ENCODE data around the gene GRXCR1.

DNA sequence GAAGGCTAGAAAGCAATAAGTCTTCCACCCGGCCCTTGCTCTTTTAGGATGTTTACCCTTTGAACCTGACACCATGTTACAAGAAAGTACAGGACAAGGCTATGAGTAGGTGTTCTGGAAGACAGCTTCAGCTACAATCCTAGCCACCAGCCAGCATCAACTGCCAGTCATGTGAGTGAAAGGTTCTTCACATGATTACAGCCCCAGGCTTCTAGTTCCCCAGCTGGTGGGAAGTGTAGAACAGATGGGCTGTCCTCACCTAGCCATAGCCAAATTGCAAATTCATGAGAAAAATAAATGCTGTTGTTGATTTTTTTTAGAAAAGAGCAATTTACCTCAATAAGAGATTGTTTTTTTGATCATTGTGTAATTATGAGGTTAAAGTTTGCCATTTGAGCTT is 60.8 kb downstream of the GRXCR1 start:
- TF ChIP-seq, protein P1, sequence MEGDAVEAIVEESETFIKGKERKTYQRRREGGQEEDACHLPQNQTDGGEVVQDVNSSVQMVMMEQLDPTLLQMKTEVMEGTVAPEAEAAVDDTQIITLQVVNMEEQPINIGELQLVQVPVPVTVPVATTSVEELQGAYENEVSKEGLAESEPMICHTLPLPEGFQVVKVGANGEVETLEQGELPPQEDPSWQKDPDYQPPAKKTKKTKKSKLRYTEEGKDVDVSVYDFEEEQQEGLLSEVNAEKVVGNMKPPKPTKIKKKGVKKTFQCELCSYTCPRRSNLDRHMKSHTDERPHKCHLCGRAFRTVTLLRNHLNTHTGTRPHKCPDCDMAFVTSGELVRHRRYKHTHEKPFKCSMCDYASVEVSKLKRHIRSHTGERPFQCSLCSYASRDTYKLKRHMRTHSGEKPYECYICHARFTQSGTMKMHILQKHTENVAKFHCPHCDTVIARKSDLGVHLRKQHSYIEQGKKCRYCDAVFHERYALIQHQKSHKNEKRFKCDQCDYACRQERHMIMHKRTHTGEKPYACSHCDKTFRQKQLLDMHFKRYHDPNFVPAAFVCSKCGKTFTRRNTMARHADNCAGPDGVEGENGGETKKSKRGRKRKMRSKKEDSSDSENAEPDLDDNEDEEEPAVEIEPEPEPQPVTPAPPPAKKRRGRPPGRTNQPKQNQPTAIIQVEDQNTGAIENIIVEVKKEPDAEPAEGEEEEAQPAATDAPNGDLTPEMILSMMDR (conservative IDR thresholded peaks at IDR 0.05; ENCODE audit: low read depth, low read length) = no peak
- TF ChIP-seq POLR2A (IDR thresholded peaks at IDR 0.05; ENCODE audit: low read depth, low read length) = no peak
- TF ChIP-seq MAFK (IDR thresholded peaks at IDR 0.05; ENCODE audit: low read depth, low read length) = no peak
- TF ChIP-seq, protein P2, sequence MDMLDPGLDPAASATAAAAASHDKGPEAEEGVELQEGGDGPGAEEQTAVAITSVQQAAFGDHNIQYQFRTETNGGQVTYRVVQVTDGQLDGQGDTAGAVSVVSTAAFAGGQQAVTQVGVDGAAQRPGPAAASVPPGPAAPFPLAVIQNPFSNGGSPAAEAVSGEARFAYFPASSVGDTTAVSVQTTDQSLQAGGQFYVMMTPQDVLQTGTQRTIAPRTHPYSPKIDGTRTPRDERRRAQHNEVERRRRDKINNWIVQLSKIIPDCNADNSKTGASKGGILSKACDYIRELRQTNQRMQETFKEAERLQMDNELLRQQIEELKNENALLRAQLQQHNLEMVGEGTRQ (IDR thresholded peaks at IDR 0.05; ENCODE audit: low read depth, low read length) = no peak
- TF ChIP-seq RAD21 (IDR thresholded peaks at IDR 0.05; ENCODE audit: low read length) = no peak
- no peak for TF ChIP-seq RFX5 (IDR thresholded peaks at IDR 0.05; ENCODE audit: low read depth, low read length)
- TF ChIP-seq MAZ (IDR thresholded peaks at IDR 0.05; ENCODE audit: borderline replicate concordance, low read depth, low read length) = no peak

All from IMR-90 (cell line).